ENCODE data around the gene OR6B1.

GRCh38 chr7:143954544-143954943 lies 45.6 kb upstream of the OR6B1 start, which contains the start of gene OR2F1:
- TF ChIP-seq, protein P1, sequence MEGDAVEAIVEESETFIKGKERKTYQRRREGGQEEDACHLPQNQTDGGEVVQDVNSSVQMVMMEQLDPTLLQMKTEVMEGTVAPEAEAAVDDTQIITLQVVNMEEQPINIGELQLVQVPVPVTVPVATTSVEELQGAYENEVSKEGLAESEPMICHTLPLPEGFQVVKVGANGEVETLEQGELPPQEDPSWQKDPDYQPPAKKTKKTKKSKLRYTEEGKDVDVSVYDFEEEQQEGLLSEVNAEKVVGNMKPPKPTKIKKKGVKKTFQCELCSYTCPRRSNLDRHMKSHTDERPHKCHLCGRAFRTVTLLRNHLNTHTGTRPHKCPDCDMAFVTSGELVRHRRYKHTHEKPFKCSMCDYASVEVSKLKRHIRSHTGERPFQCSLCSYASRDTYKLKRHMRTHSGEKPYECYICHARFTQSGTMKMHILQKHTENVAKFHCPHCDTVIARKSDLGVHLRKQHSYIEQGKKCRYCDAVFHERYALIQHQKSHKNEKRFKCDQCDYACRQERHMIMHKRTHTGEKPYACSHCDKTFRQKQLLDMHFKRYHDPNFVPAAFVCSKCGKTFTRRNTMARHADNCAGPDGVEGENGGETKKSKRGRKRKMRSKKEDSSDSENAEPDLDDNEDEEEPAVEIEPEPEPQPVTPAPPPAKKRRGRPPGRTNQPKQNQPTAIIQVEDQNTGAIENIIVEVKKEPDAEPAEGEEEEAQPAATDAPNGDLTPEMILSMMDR (IDR thresholded peaks at IDR 0.05; ENCODE audit: borderline replicate concordance, extremely low read depth, low read length, poor library complexity, severe bottlenecking): no peak
- no peak for TF ChIP-seq EZH2 (IDR thresholded peaks at IDR 0.05; ENCODE audit: borderline replicate concordance, low read depth, low read length, severe bottlenecking)
